GM12878 (cell line): ENCODE measurements around the gene MB. TPM values are rescaled to one million over a fixed set of nuclear protein-coding genes. Genes with fewer than 3 reads are reported as not detected.
A peak's percentile ranks its signal among the peaks of the same experiment; 100 is the strongest.

Experiments
- ATAC-seq: fragments of 200-7000 bp; cut with Tn5 transposase; 3 replicates; pipeline ENCODE4 v1.9.1; 2020; ENCODE audit warnings: mild to moderate bottlenecking, moderate library complexity
- BruUV-seq: library from RNA; stranded (reverse); fragments of 400-500 nt; replicated peaks from 2 replicates; lab custom pipeline; 2021; lab: Mats Ljungman, UMichigan
- CTCF ChIA-PET: fragments of 300-600 bp; sonication (Branson Sonifier 250); formaldehyde crosslinking; extraction: SDS; loops from one replicate; lab custom pipeline; 2021; ENCODE audit warnings: inconsistent platforms; lab: Yijun Ruan, JAX
- POLR2A ChIA-PET: fragments of 350-600 bp; formaldehyde crosslinking; extraction: SDS; loops from one replicate; lab custom pipeline; 2021; ENCODE audit warnings: inconsistent platforms; lab: Charles Lee
- RAD21 ChIA-PET: fragments of 300-600 bp; sonication (Branson Sonifier 250); formaldehyde crosslinking; loops from one replicate; lab custom pipeline; 2023; ENCODE audit warnings: antibody characterized with exemption; ENCODE audit not compliant: unreplicated experiment; lab: Charles Lee
- SMC1A ChIA-PET: fragments of 300-600 bp; sonication (Branson Sonifier 250); formaldehyde crosslinking; loops from one replicate; lab custom pipeline; 2023; ENCODE audit not compliant: unreplicated experiment, uncharacterized antibody; lab: Charles Lee
- DNase-seq: peaks from one replicate; pipeline ENCODE4 v3.0.0-alpha.2; 2011; ENCODE audit warnings: low read depth, low spot score
- FAIRE-seq: peaks from 3 replicates; lab custom pipeline; 2011; peaks lifted over from hg19 to GRCh38; lab: Jason Lieb, UNC
- H2AFZ ChIP-seq: 2 replicates; pipeline ENCODE4 v1.6.0; 2011; ENCODE audit warnings: low read depth, low read length, control low read depth; ENCODE audit not compliant: control insufficient read depth
- H3K27ac ChIP-seq: 2 replicates; pipeline ENCODE4 v1.5.1; 2011; ENCODE audit warnings: control low read depth; ENCODE audit not compliant: control insufficient read depth, insufficient read depth
- H3K27me3 ChIP-seq, 2 experiments: replicated peaks in 1 of 2; 2 replicates each; pipeline versions ENCODE4 v1.6.0 to v1.6.1; 2011; ENCODE audit warnings: low read length in 1 of 2; ENCODE audit not compliant: control insufficient read depth in 2 of 2, insufficient read depth in 2 of 2
- H3K36me3 ChIP-seq, 2 experiments: 2 replicates each; pipeline ENCODE4 v1.5.1; 2011; ENCODE audit warnings: low read length in 1 of 2; ENCODE audit not compliant: control insufficient read depth in 2 of 2, insufficient read depth in 2 of 2
- H3K4me1 ChIP-seq: 2 replicates; pipeline ENCODE4 v1.6.1; 2011; ENCODE audit warnings: mild to moderate bottlenecking, low read length, moderate library complexity, mixed read lengths; ENCODE audit not compliant: control insufficient read depth, insufficient read depth
- H3K4me2 ChIP-seq: 2 replicates; pipeline ENCODE4 v1.6.0; 2011; ENCODE audit warnings: control low read depth; ENCODE audit not compliant: control insufficient read depth, insufficient read depth
- H3K4me3 ChIP-seq: fragments of 200-600 bp; sonication (generic); 2 replicates; pipeline ENCODE4 v1.5.1; 2016
- H3K79me2 ChIP-seq: 2 replicates; pipeline ENCODE4 v1.6.0; 2011; ENCODE audit warnings: low read length; ENCODE audit not compliant: control insufficient read depth, insufficient read depth
- H3K9ac ChIP-seq: 2 replicates; pipeline ENCODE4 v1.8.0; 2011; ENCODE audit warnings: low read length, control low read depth, mixed read lengths; ENCODE audit not compliant: control insufficient read depth, insufficient read depth
- H3K9me3 ChIP-seq: replicated peaks from 3 replicates; pipeline ENCODE4 v1.5.1; 2011; ENCODE audit warnings: mild to moderate bottlenecking, low read length; ENCODE audit not compliant: control insufficient read depth, insufficient read depth
- H4K20me1 ChIP-seq: 2 replicates; pipeline ENCODE4 v1.6.0; 2011; ENCODE audit not compliant: control insufficient read depth, insufficient read depth
- BACH1 ChIP-seq: fragments of 450-650 bp; IDR thresholded peaks from 2 replicates; pipeline ENCODE4 v1.6.1; 2017; ENCODE audit warnings: mild to moderate bottlenecking, borderline replicate concordance
- ESRRA ChIP-seq: IDR thresholded peaks from 2 replicates; pipeline ENCODE4 v1.6.1; 2012; ENCODE audit warnings: mild to moderate bottlenecking, low read length, improper control_type of control experiment
- MAX ChIP-seq: IDR thresholded peaks from 2 replicates; pipeline ENCODE4 v1.6.1; 2012; ENCODE audit warnings: low read depth, low read length, improper control_type of control experiment
- MEF2B ChIP-seq: fragments of 450-650 bp; IDR thresholded peaks from 2 replicates; pipeline ENCODE4 v1.6.1; 2018; ENCODE audit warnings: mild to moderate bottlenecking, moderate library complexity; ENCODE audit not compliant: partially characterized antibody, poor library complexity, severe bottlenecking
- NFYB ChIP-seq: IDR thresholded peaks from 2 replicates; pipeline ENCODE4 v1.6.1; 2011; ENCODE audit warnings: low read depth, mild to moderate bottlenecking, low read length, improper control_type of control experiment, moderate library complexity; ENCODE audit not compliant: insufficient read depth
- NR2C2 ChIP-seq: IDR thresholded peaks from 2 replicates; pipeline ENCODE4 v1.6.1; 2011; ENCODE audit warnings: borderline replicate concordance, low read depth; ENCODE audit not compliant: control insufficient read depth, insufficient read length
- NR2F1 ChIP-seq: fragments of 450-650 bp; conservative IDR thresholded peaks from 2 replicates; pipeline ENCODE4 v1.6.1; 2017; ENCODE audit warnings: mild to moderate bottlenecking
- PML ChIP-seq: IDR thresholded peaks from 2 replicates; pipeline ENCODE4 v1.6.1; 2012; ENCODE audit warnings: low read length, inconsistent platforms
- SIN3A ChIP-seq: IDR thresholded peaks from 2 replicates; pipeline ENCODE4 v1.6.1; 2012; ENCODE audit warnings: low read depth, low read length, improper control_type of control experiment
- SMAD1 ChIP-seq: fragments of 450-650 bp; IDR thresholded peaks from 2 replicates; pipeline ENCODE4 v1.6.1; 2018; ENCODE audit warnings: mild to moderate bottlenecking, low read depth; ENCODE audit not compliant: partially characterized antibody
- USF1 ChIP-seq: IDR thresholded peaks from 2 replicates; pipeline ENCODE4 v1.6.1; 2011; ENCODE audit warnings: borderline replicate concordance, low read depth, mild to moderate bottlenecking, moderate library complexity, mixed read lengths, low read length; ENCODE audit not compliant: insufficient read depth; ENCODE audit errors: extremely low read length
- ZNF217 ChIP-seq: fragments of 450-650 bp; IDR thresholded peaks from 2 replicates; pipeline ENCODE4 v1.6.1; 2017; ENCODE audit warnings: antibody characterized with exemption, mild to moderate bottlenecking
- ZNF24 ChIP-seq: fragments of 450-650 bp; IDR thresholded peaks from 2 replicates; pipeline ENCODE4 v1.6.1; 2017; ENCODE audit warnings: antibody characterized with exemption, mild to moderate bottlenecking
- ZSCAN29 ChIP-seq: fragments of 450-650 bp; IDR thresholded peaks from 2 replicates; pipeline ENCODE4 v1.6.1; 2017; ENCODE audit warnings: mild to moderate bottlenecking, moderate library complexity
- ZZZ3 ChIP-seq: IDR thresholded peaks from 2 replicates; pipeline ENCODE4 v1.6.1; 2011; ENCODE audit warnings: low read depth; ENCODE audit not compliant: control insufficient read depth, insufficient read length
- WGBS: methylation state at CpG from one replicate; pipeline ENCODE4 v1.1.6; 2016; ENCODE audit warnings: low lambda C conversion rate; ENCODE audit not compliant: insufficient replicate concordance, insufficient coverage; ENCODE audit errors: missing lambda C conversion rate; 5-methylcytosine and 5-hydroxymethylcytosine counted together
- in situ Hi-C: fragments of 300-500 bp; cut with MboI; formaldehyde crosslinking; loops from 9 replicates; pipeline ENCODE4 v1.14.3; 2018; ENCODE audit warnings: mixed read lengths
- intact Hi-C: fragments of 100-400 bp; cut with micrococcal nuclease; formaldehyde crosslinking; loops from one replicate; pipeline ENCODE4 v1.14.2; 2022; ENCODE audit not compliant: unreplicated experiment
- polyA plus RNA-seq, 11 experiments: library from polyadenylated mRNA; depleted of rRNA in 4 of 11; unstranded in 6 of 11; stranded (reverse) in 5 of 11; fragments of >200 nt; fragmentation: Nextera tagmentation in 4 of 11; fragmentation: Illumina TruSeq in 1 of 11; extraction: Ambion mirVana in 4 of 11; extraction: Trizol in 1 of 11; gene quantifications; 1 replicate in 1 of 11; 2 replicates in 10 of 11; pipeline versions ENCODE4 v1.2.1 to v1.2.3, GENCODE V29; 2011 to 2016; ENCODE audit warnings: inconsistent platforms in 2 of 11, missing spikeins in 2 of 11, low read depth in 1 of 11
- total RNA-seq, 4 experiments: library from RNA; depleted of rRNA in 3 of 4; stranded (reverse); fragments of >200 nt in 3 of 4; fragmentation: Illumina TruSeq in 1 of 4; extraction: Trizol in 1 of 4; gene quantifications; 2 replicates each; pipeline versions ENCODE4 v1.2.1 to v1.2.3, GENCODE V29; 2013 to 2021

MB gene
- total and polyA plus RNA-seq, 10 of the 15 experiments (the other 5 are each of a cell fraction or from before 2014, with no cell fraction given), result 0.09 to 0.41 (median 0.23) TPM; not detected in 3

GRCh38 chr22:35663371-35663770 is 46.2 kb upstream of the MB start:
- ChIA-PET CTCF (interaction anchor here (0.7 to 2.9 kb wide), 4 partner anchors 15 to 252 kb away, joined by 3 to 11 read pairs (median 6); no protein-coding TSS in a partner anchor), POLR2A (interaction anchor here (0.6 to 0.7 kb wide), 2 partner anchors 139 to 432 kb away, joined by 3 to 4 read pairs; no protein-coding TSS in a partner anchor), SMC1A (interaction anchor here (0.9 to 1.5 kb wide), 6 partner anchors 11 to 733 kb away, joined by 3 to 5 read pairs (median 4); partner anchors contain the start of gene APOL6), RAD21 (interaction anchor here (1.2 to 1.4 kb wide), 2 partner anchors 15 to 32 kb away, joined by 3 to 4 read pairs; partner anchors contain the start of gene APOL6)
- peaks cover 2 to 16% of the 10 kb centered on the region in 2 experiments for H3K36me3 ChIP-seq
- H3K4me1 ChIP-seq, result peaks cover 3% of the 10 kb centered on the region; the same call in 1 of the 2 replicates
- no peak for ATAC-seq
- H2AFZ ChIP-seq, result no peak overlapping the region
- H3K9ac ChIP-seq, result no peak overlapping the region
- no peak overlapping the region for H3K27ac ChIP-seq
- no peak overlapping the region for H3K4me3 ChIP-seq
- peaks cover 3% of the 10 kb centered on the region; the same call in 2 of the 3 replicates for H3K9me3 ChIP-seq
- 46% methylated on average over 3 of the region's 3 CpGs for WGBS
- no peaks in the 10 kb centered on the region for H3K79me2 ChIP-seq
- H3K4me2 ChIP-seq, result no peak overlapping the region
- in situ Hi-C loops (no loop called here), intact Hi-C loops (no loop called here)
- no peaks in the 10 kb centered on the region for H3K27me3 ChIP-seq
- FAIRE-seq, result no peak
- no peaks in the 10 kb centered on the region for H4K20me1 ChIP-seq
- BruUV-seq, result no TSS peak
- TF ChIP-seq ESRRA (no peak), NFYB (no peak), MAX (no peak), SMAD1 (no peak), BACH1 (no peak)
- DNase-seq, result no peak

GRCh38 chr22:35662914-35663313 is 45.8 kb upstream of the MB start:
- no peak for ATAC-seq
- in situ Hi-C loops, result no loop called here
- no peak for TF ChIP-seq ZZZ3
- no peak for TF ChIP-seq ZNF217
- TF ChIP-seq NR2C2, result no peak
- no peak for TF ChIP-seq MEF2B
- TF ChIP-seq NR2F1, result no peak
- TF ChIP-seq ZSCAN29, result no peak
- no peak for TF ChIP-seq USF1
- no peak for TF ChIP-seq SIN3A
- TF ChIP-seq ZNF24, result no peak
- TF ChIP-seq MAX, result no peak
- no peak for TF ChIP-seq PML

More at GRCh38 chr22:35662914-35663313, 45.8 kb upstream of the MB start:
- ChIA-PET RAD21 (interaction anchor here (1.2 kb wide), 1 partner anchor 15 kb away, joined by 4 read pairs; the partner anchor contains the start of gene APOL6), POLR2A (interaction anchor here (0.6 to 0.7 kb wide), 2 partner anchors 140 to 432 kb away, joined by 3 to 4 read pairs; no protein-coding TSS in a partner anchor), SMC1A (interaction anchor here (0.9 to 1.5 kb wide), 6 partner anchors 11 to 733 kb away, joined by 3 to 5 read pairs (median 3); partner anchors contain the start of gene APOL6), CTCF (interaction anchor here (1.0 to 2.9 kb wide), 3 partner anchors 16 to 252 kb away, joined by 3 to 11 read pairs (median 9); no protein-coding TSS in a partner anchor)
- Histone ChIP-seq H3K27me3 (no peaks in the 10 kb centered on the region), H3K4me1 (peaks cover 3% of the 10 kb centered on the region; the same call in 1 of the 2 replicates), H2AFZ (no peak overlapping the region), H3K79me2 (no peaks in the 10 kb centered on the region), H4K20me1 (no peaks in the 10 kb centered on the region), H3K4me2 (no peak overlapping the region), H3K36me3 (peaks cover 4 to 16% of the 10 kb centered on the region in 2 experiments), H3K27ac (no peak overlapping the region), H3K9ac (no peak overlapping the region), H3K4me3 (no peak overlapping the region), H3K9me3 (peaks cover 3% of the 10 kb centered on the region; the same call in 2 of the 3 replicates)
- no TSS peak for BruUV-seq
- FAIRE-seq, result peak; percentile 13
- intact Hi-C loops, result no loop called here
- no peak for DNase-seq
- 85% methylated on average over 2 of the region's 2 CpGs for WGBS
